Liver (tissue), 9 donors: ENCODE measurements around the gene LAMC1. TPM values are rescaled to one million over a fixed set of nuclear protein-coding genes. Genes with fewer than 3 reads are reported as not detected.

Source experiments
- DNase-seq: peaks from one replicate; pipeline ENCODE4 v3.0.0-alpha.2; 2017; ENCODE audit warnings: low spot score
- H3K27ac ChIP-seq, 2 donors: one replicate each; pipeline ENCODE4 v1.7.0; 2013; ENCODE audit warnings: inconsistent platforms in 2 of 2, low read length in 2 of 2, control low read depth in 1 of 2, low read depth in 1 of 2, mild to moderate bottlenecking in 1 of 2
- H3K27me3 ChIP-seq, 4 donors: one replicate each; pipeline versions ENCODE4 v1.6.1 to v1.7.0; 2013; ENCODE audit warnings: low read length in 3 of 4, inconsistent platforms in 1 of 4, mild to moderate bottlenecking in 1 of 4, moderate library complexity in 1 of 4; ENCODE audit not compliant: control insufficient read depth in 4 of 4, insufficient read depth in 4 of 4
- H3K36me3 ChIP-seq, 4 donors: one replicate each; pipeline versions ENCODE4 v1.6.1 to v1.7.0; 2013; ENCODE audit warnings: low read length in 3 of 4, mild to moderate bottlenecking in 3 of 4, low read depth in 1 of 4, moderate library complexity in 1 of 4; ENCODE audit not compliant: control insufficient read depth in 4 of 4, insufficient read depth in 3 of 4
- H3K4me1 ChIP-seq, 4 donors: one replicate each; pipeline versions ENCODE4 v1.6.1 to v1.7.0; 2013; ENCODE audit warnings: low read length in 3 of 4, mild to moderate bottlenecking in 3 of 4, moderate library complexity in 1 of 4; ENCODE audit not compliant: control insufficient read depth in 4 of 4, insufficient read depth in 4 of 4
- H3K4me3 ChIP-seq, 3 donors: one replicate each; pipeline versions ENCODE4 v1.6.1 to v1.7.0; 2013; ENCODE audit warnings: low read length in 3 of 3, control low read depth in 1 of 3, low read depth in 1 of 3, mild to moderate bottlenecking in 1 of 3
- H3K9ac ChIP-seq, 2 donors: one replicate each; pipeline ENCODE4 v1.7.0; 2013; ENCODE audit warnings: low read length in 2 of 2, mild to moderate bottlenecking in 2 of 2, moderate library complexity in 2 of 2, control low read depth in 1 of 2, low read depth in 1 of 2
- H3K9me3 ChIP-seq, 4 donors: one replicate each; pipeline versions ENCODE4 v1.6.1 to v1.7.0; 2013; ENCODE audit warnings: low read length in 3 of 4; ENCODE audit not compliant: control insufficient read depth in 4 of 4
- EGR1 ChIP-seq, 2 donors: IDR thresholded peaks; 2 replicates each; pipeline ENCODE4 v1.6.1; 2016 to 2018; ENCODE audit warnings: antibody characterized with exemption in 2 of 2, low read depth in 2 of 2
- FOXA1 ChIP-seq: IDR thresholded peaks from 2 replicates; pipeline ENCODE4 v1.6.1; 2016; ENCODE audit warnings: antibody characterized with exemption
- FOXA2 ChIP-seq: IDR thresholded peaks from 2 replicates; pipeline ENCODE4 v1.6.1; 2016; ENCODE audit warnings: antibody characterized with exemption
- GABPA ChIP-seq, 2 donors: IDR thresholded peaks in 1 of 2; conservative IDR thresholded peaks in 1 of 2; 2 replicates each; pipeline ENCODE4 v1.6.1; 2016; ENCODE audit warnings: antibody characterized with exemption in 2 of 2, mild to moderate bottlenecking in 1 of 2, moderate library complexity in 1 of 2
- HNF4A ChIP-seq, 2 donors: conservative IDR thresholded peaks; 2 replicates each; pipeline ENCODE4 v1.6.1; 2016; ENCODE audit warnings: antibody characterized with exemption in 2 of 2, mild to moderate bottlenecking in 2 of 2
- HNF4G ChIP-seq: IDR thresholded peaks from 2 replicates; pipeline ENCODE4 v1.6.1; 2016; ENCODE audit warnings: antibody characterized with exemption
- JUND ChIP-seq, 2 donors: IDR thresholded peaks; 2 replicates each; pipeline ENCODE4 v1.6.1; 2016; ENCODE audit warnings: antibody characterized with exemption in 2 of 2
- NR2F2 ChIP-seq: IDR thresholded peaks from 2 replicates; pipeline ENCODE4 v1.6.1; 2016; ENCODE audit warnings: antibody characterized with exemption
- RXRA ChIP-seq, 2 donors: IDR thresholded peaks; 2 replicates each; pipeline ENCODE4 v1.6.1; 2017 to 2018; ENCODE audit warnings: antibody characterized with exemption in 2 of 2, mild to moderate bottlenecking in 1 of 2
- TAF1 ChIP-seq: conservative IDR thresholded peaks from 2 replicates; pipeline ENCODE4 v1.6.1; 2016; ENCODE audit warnings: antibody characterized with exemption, mild to moderate bottlenecking
- WGBS: extraction: QIAGEN DNeasy Blood & Tissue Kit; methylation state at CpG from one replicate; pipeline ENCODE4 v1.1.7; 2013; 5-methylcytosine and 5-hydroxymethylcytosine counted together
- polyA plus RNA-seq, 2 donors: library from polyadenylated mRNA; stranded (reverse) in 1 of 2; unstranded in 1 of 2; fragments of 200-250 nt in 1 of 2; fragments of >200 nt in 1 of 2; fragmentation: Nextera tagmentation in 1 of 2; extraction: Ambion mirVana in 1 of 2; gene quantifications; one replicate each; pipeline versions ENCODE4 v1.2.1 to v1.2.3, GENCODE V29; 2013 to 2015
- total RNA-seq, 2 donors: library from RNA; depleted of rRNA; stranded (reverse); fragments of >200 nt; gene quantifications; one replicate each; pipeline ENCODE4 v1.2.3, GENCODE V29; 2014
- TF ChIP-seq, protein P1 (sequence below): fragments of 150-350 bp; IDR thresholded peaks from 2 replicates; pipeline ENCODE4 v1.5.1; 2017; ENCODE audit warnings: improper control_type of control experiment, low read depth, low read length; ENCODE audit not compliant: missing input control
- TF ChIP-seq, protein P2 (sequence below): IDR thresholded peaks from 2 replicates; pipeline ENCODE4 v1.6.1; 2016; ENCODE audit warnings: antibody characterized with exemption, mild to moderate bottlenecking
- TF ChIP-seq, protein P3 (sequence below): IDR thresholded peaks from 2 replicates; pipeline ENCODE4 v1.6.1; 2016; ENCODE audit warnings: antibody characterized with exemption
- TF ChIP-seq, protein P4 (sequence below): IDR thresholded peaks from 2 replicates; pipeline ENCODE4 v1.6.1; 2016; ENCODE audit warnings: antibody characterized with exemption
- TF ChIP-seq, protein P5 (sequence below): IDR thresholded peaks from 2 replicates; pipeline ENCODE4 v1.6.1; 2016; ENCODE audit warnings: antibody characterized with exemption
- donor health status: healthy.
- donor health status: healthy.
- donor health status: healthy.
- donor health status: healthy.
- donor health status: healthy.

Gene LAMC1
- total and polyA plus RNA-seq, 4 donors: 5.3 to 35.1 (median 19.7) TPM

DNA sequence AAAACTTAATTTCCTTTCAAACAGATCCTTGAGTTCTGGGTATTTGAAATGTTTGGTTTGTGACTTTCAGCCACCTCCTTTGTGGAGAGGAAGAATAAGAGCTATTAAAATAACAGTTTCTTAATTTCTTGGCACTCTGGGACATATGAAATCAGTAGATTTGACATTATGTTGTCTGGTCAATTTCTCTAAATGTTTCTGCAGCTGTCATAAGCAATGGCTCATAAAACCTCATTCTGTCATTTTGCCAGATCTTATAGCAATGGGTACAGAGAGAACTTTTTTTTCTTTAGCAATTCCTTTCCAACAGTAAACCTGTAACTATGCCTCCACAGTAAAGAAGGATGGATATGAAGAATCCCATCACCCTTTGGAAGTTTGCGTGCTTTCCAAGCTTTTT is 52.6 kb downstream of the LAMC1 start:
- Histone ChIP-seq H3K4me3 (no peak overlapping the region), H3K27me3 (no peaks in the 10 kb centered on the region), H3K36me3 (no peaks in the 10 kb centered on the region), H3K4me1 (peaks cover 0 to 11% (median 5%) of the 10 kb centered on the region in 4 donors), H3K9ac (no peak overlapping the region), H3K27ac (no peak overlapping the region), H3K9me3 (no peaks in the 10 kb centered on the region)
- WGBS: 92% methylated on average over 1 of the region's 1 CpG
- TF ChIP-seq, protein P1, sequence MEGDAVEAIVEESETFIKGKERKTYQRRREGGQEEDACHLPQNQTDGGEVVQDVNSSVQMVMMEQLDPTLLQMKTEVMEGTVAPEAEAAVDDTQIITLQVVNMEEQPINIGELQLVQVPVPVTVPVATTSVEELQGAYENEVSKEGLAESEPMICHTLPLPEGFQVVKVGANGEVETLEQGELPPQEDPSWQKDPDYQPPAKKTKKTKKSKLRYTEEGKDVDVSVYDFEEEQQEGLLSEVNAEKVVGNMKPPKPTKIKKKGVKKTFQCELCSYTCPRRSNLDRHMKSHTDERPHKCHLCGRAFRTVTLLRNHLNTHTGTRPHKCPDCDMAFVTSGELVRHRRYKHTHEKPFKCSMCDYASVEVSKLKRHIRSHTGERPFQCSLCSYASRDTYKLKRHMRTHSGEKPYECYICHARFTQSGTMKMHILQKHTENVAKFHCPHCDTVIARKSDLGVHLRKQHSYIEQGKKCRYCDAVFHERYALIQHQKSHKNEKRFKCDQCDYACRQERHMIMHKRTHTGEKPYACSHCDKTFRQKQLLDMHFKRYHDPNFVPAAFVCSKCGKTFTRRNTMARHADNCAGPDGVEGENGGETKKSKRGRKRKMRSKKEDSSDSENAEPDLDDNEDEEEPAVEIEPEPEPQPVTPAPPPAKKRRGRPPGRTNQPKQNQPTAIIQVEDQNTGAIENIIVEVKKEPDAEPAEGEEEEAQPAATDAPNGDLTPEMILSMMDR: no peak
- TF ChIP-seq, protein P2, sequence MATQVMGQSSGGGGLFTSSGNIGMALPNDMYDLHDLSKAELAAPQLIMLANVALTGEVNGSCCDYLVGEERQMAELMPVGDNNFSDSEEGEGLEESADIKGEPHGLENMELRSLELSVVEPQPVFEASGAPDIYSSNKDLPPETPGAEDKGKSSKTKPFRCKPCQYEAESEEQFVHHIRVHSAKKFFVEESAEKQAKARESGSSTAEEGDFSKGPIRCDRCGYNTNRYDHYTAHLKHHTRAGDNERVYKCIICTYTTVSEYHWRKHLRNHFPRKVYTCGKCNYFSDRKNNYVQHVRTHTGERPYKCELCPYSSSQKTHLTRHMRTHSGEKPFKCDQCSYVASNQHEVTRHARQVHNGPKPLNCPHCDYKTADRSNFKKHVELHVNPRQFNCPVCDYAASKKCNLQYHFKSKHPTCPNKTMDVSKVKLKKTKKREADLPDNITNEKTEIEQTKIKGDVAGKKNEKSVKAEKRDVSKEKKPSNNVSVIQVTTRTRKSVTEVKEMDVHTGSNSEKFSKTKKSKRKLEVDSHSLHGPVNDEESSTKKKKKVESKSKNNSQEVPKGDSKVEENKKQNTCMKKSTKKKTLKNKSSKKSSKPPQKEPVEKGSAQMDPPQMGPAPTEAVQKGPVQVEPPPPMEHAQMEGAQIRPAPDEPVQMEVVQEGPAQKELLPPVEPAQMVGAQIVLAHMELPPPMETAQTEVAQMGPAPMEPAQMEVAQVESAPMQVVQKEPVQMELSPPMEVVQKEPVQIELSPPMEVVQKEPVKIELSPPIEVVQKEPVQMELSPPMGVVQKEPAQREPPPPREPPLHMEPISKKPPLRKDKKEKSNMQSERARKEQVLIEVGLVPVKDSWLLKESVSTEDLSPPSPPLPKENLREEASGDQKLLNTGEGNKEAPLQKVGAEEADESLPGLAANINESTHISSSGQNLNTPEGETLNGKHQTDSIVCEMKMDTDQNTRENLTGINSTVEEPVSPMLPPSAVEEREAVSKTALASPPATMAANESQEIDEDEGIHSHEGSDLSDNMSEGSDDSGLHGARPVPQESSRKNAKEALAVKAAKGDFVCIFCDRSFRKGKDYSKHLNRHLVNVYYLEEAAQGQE: no peak
- TF ChIP-seq RXRA (IDR thresholded peaks at IDR 0.05) (no peak), JUND (IDR thresholded peaks at IDR 0.05) (no peak), TAF1 (no peak), HNF4G (no peak), EGR1 (IDR thresholded peaks at IDR 0.05; ENCODE audit: low read depth in 2 of 2) (no peak), FOXA1 (no peak), HNF4A (conservative IDR thresholded peaks at IDR 0.05) (no peak), NR2F2 (no peak), GABPA (IDR thresholded peaks at IDR 0.05 in 1 of 2, conservative IDR thresholded peaks at IDR 0.05 in 1 of 2) (no peak), FOXA2 (no peak)
- TF ChIP-seq, protein P3, sequence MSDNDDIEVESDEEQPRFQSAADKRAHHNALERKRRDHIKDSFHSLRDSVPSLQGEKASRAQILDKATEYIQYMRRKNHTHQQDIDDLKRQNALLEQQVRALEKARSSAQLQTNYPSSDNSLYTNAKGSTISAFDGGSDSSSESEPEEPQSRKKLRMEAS: no peak
- TF ChIP-seq, protein P4, sequence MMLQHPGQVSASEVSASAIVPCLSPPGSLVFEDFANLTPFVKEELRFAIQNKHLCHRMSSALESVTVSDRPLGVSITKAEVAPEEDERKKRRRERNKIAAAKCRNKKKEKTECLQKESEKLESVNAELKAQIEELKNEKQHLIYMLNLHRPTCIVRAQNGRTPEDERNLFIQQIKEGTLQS: no peak
- TF ChIP-seq, protein P5, sequence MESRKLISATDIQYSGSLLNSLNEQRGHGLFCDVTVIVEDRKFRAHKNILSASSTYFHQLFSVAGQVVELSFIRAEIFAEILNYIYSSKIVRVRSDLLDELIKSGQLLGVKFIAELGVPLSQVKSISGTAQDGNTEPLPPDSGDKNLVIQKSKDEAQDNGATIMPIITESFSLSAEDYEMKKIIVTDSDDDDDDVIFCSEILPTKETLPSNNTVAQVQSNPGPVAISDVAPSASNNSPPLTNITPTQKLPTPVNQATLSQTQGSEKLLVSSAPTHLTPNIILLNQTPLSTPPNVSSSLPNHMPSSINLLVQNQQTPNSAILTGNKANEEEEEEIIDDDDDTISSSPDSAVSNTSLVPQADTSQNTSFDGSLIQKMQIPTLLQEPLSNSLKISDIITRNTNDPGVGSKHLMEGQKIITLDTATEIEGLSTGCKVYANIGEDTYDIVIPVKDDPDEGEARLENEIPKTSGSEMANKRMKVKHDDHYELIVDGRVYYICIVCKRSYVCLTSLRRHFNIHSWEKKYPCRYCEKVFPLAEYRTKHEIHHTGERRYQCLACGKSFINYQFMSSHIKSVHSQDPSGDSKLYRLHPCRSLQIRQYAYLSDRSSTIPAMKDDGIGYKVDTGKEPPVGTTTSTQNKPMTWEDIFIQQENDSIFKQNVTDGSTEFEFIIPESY: no peak
- DNase-seq: no peak

DNA sequence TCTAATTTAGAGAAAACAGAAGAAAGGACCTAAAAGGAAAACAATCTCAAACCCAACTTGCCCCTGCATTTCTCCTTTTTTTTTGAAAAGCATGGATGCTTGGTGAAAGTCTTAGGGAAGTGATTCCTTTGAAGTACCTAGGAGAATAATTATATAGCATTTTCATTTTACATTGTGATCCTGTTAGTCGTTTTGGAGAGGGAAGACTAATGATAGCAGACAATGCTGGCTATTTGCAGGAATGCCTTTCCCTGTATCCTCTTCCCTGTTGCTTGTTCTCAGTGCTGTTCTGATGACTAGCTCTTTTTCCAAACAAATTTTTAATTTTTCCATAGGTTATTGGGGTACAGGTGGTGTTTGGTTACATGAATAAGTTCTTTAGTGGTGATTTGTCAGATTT is 53.9 kb downstream of the LAMC1 start:
- no peak for DNase-seq
- H3K4me3 ChIP-seq: no peak overlapping the region
- H3K27ac ChIP-seq: no peak overlapping the region
- H3K4me1 ChIP-seq: peaks cover 0 to 9% (median 3%) of the 10 kb centered on the region in 4 donors
- no peaks in the 10 kb centered on the region for H3K9me3 ChIP-seq
- TF ChIP-seq, protein P5: no peak
- TF ChIP-seq NR2F2 (no peak), RXRA (IDR thresholded peaks at IDR 0.05) (no peak), HNF4G (no peak), HNF4A (conservative IDR thresholded peaks at IDR 0.05) (no peak)
- TF ChIP-seq, protein P4: no peak
- no peaks in the 10 kb centered on the region for H3K27me3 ChIP-seq
- H3K36me3 ChIP-seq: no peaks in the 10 kb centered on the region
- H3K9ac ChIP-seq: no peak overlapping the region
- WGBS: 64% methylated on average over 1 of the region's 1 CpG
